ENCODE measurements around the gene ZGPAT. TPM values are rescaled to one million over a fixed set of nuclear protein-coding genes. Genes with fewer than 3 reads are reported as not detected.

Gene ZGPAT
- total RNA-seq, 1 donor from 2014 or later: 27.2 TPM

- H3K9me3 ChIP-seq: no peaks in the 10 kb centered on the region
- TF ChIP-seq CTCF (IDR thresholded peaks at IDR 0.05): no peak
- DNase-seq: no peak
- H3K36me3 ChIP-seq: peaks cover 41% of the 10 kb centered on the region
- H3K27ac ChIP-seq: no peak overlapping the region
- intact Hi-C loops (cut with DNase I): no loop called here
- ATAC-seq: no peak
- peaks cover 19% of the 10 kb centered on the region for H3K4me1 ChIP-seq
- no peak overlapping the region for H3K4me3 ChIP-seq
- H3K27me3 ChIP-seq (ENCODE audit: low read depth): no peaks in the 10 kb centered on the region
These were observed 23.6 kb downstream of the ZGPAT start for GRCh38 chr20:63731410-63731809.

GRCh38 chr20:63732118-63733095, 24.6 kb downstream of the ZGPAT start:
- Histone ChIP-seq H3K36me3 (peaks cover 41% of the 10 kb centered on the region), H3K27me3 (ENCODE audit: low read depth) (no peaks in the 10 kb centered on the region), H3K4me1 (peaks cover 22% of the 10 kb centered on the region), H3K9me3 (no peaks in the 10 kb centered on the region), H3K4me3 (no peak overlapping the region), H3K27ac (no peak overlapping the region)
- DNase-seq (no peak), ATAC-seq (no peak)
- intact Hi-C loops (cut with DNase I): no loop called here
- TF ChIP-seq CTCF (IDR thresholded peaks at IDR 0.05): no peak

- no peak overlapping the region for H3K4me3 ChIP-seq
- H3K27ac ChIP-seq: no peak overlapping the region
- H3K27me3 ChIP-seq (ENCODE audit: low read depth): no peaks in the 10 kb centered on the region
- no peaks in the 10 kb centered on the region for H3K9me3 ChIP-seq
- peaks cover 41% of the 10 kb centered on the region for H3K36me3 ChIP-seq
- ATAC-seq (no peak), DNase-seq (no peak)
- intact Hi-C loops (cut with DNase I): no loop called here
- TF ChIP-seq CTCF (IDR thresholded peaks at IDR 0.05): no peak
- peaks cover 26% of the 10 kb centered on the region for H3K4me1 ChIP-seq
These were observed 25.3 kb downstream of the ZGPAT start for GRCh38 chr20:63733117-63733516.

- no peaks in the 10 kb centered on the region for H3K27me3 ChIP-seq (ENCODE audit: low read depth)
- intact Hi-C loops (cut with DNase I): no loop called here
- ATAC-seq: no peak
- H3K4me3 ChIP-seq: no peak overlapping the region
- DNase-seq: no peak
- H3K36me3 ChIP-seq: peaks cover 41% of the 10 kb centered on the region
- no peak overlapping the region for H3K27ac ChIP-seq
- TF ChIP-seq CTCF (IDR thresholded peaks at IDR 0.05): no peak
- peaks cover 26% of the 10 kb centered on the region for H3K4me1 ChIP-seq
- no peaks in the 10 kb centered on the region for H3K9me3 ChIP-seq
These were observed 25.8 kb downstream of the ZGPAT start for GRCh38 chr20:63733579-63734081.

GRCh38 chr20:63734111-63734945, 26.5 kb downstream of the ZGPAT start:
- no peak for DNase-seq
- Histone ChIP-seq H3K4me3 (no peak overlapping the region), H3K27ac (no peak overlapping the region), H3K27me3 (ENCODE audit: low read depth) (no peaks in the 10 kb centered on the region), H3K36me3 (peaks cover 41% of the 10 kb centered on the region), H3K9me3 (no peaks in the 10 kb centered on the region), H3K4me1 (peaks cover 28% of the 10 kb centered on the region)
- intact Hi-C loops (cut with DNase I): no loop called here
- TF ChIP-seq CTCF (IDR thresholded peaks at IDR 0.05): no peak
- no peak for ATAC-seq

Measured in lower lobe of right lung (tissue), 2 donors.